HEK293 (cell line): ENCODE measurements around the gene AMMECR1L.
A peak's percentile ranks its signal among the peaks of the same experiment; 100 is the strongest.
"Not testable (repeated sequence)": the region's sequence is repeated elsewhere in the genome, so short reads cannot be mapped to it uniquely, and the experiment has no call there.

Source experiments
- CTCF ChIA-PET: fragments of 350-600 bp; formaldehyde crosslinking; extraction: SDS; loops from one replicate; lab custom pipeline; 2021; ENCODE audit warnings: antibody characterized with exemption; lab: Yijun Ruan, JAX
- POLR2A ChIA-PET: fragments of 300-600 bp; formaldehyde crosslinking; extraction: SDS; loops from one replicate; lab custom pipeline; 2020; ENCODE audit warnings: antibody characterized with exemption, inconsistent platforms; lab: Yijun Ruan, JAX
- H3K27ac ChIP-seq: fragments of 200-500 bp; sonication (Bioruptor generic); 2 replicates; pipeline ENCODE4 v1.5.1; 2014; ENCODE audit warnings: low read depth, low read length, control low read depth, inconsistent platforms; ENCODE audit errors: extremely low read depth
- H3K36me3 ChIP-seq, 2 experiments: fragments of 200-500 bp in 1 of 2; sonication (Bioruptor generic) in 1 of 2; 1 replicate in 1 of 2; 2 replicates in 1 of 2; pipeline ENCODE4 v1.5.1; 2014 to 2017; ENCODE audit warnings: inconsistent platforms in 2 of 2, low read length in 2 of 2; ENCODE audit not compliant: control insufficient read depth in 2 of 2, insufficient read depth in 1 of 2
- H3K4me1 ChIP-seq: fragments of 200-500 bp; sonication (Bioruptor generic); 2 replicates; pipeline ENCODE4 v1.5.1; 2014; ENCODE audit warnings: mild to moderate bottlenecking, low read length, inconsistent platforms; ENCODE audit not compliant: control insufficient read depth, insufficient read depth
- H3K4me3 ChIP-seq: 2 replicates; pipeline ENCODE4 v1.5.1; 2011; ENCODE audit warnings: low read depth, mild to moderate bottlenecking, control low read depth, low read length, moderate library complexity
- H3K9me3 ChIP-seq: fragments of 200-500 bp; sonication (Bioruptor generic); 2 replicates; pipeline ENCODE4 v1.5.1; 2014; ENCODE audit warnings: low read depth, low read length, inconsistent platforms; ENCODE audit not compliant: control insufficient read depth, insufficient read depth
- MYNN ChIP-seq: fragments of 450-650 bp; formaldehyde crosslinking; IDR thresholded peaks from 2 replicates; pipeline ENCODE4 v1.5.1; 2016; ENCODE audit warnings: missing biosample characterization, missing genetic modification characterization, borderline replicate concordance
- PRDM1 ChIP-seq: fragments of 450-650 bp; formaldehyde crosslinking; IDR thresholded peaks from 2 replicates; pipeline ENCODE4; 2016; ENCODE audit warnings: missing biosample characterization, missing genetic modification characterization
- ZBTB17 ChIP-seq: fragments of 450-650 bp; formaldehyde crosslinking; IDR thresholded peaks from 2 replicates; pipeline ENCODE4 v1.5.1; 2016; ENCODE audit warnings: missing biosample characterization, missing genetic modification characterization
- ZBTB21 ChIP-seq: fragments of 450-650 bp; formaldehyde crosslinking; IDR thresholded peaks from 2 replicates; pipeline ENCODE4 v1.5.1; 2017; ENCODE audit warnings: missing biosample characterization, missing genetic modification characterization
- ZEB2 ChIP-seq: fragments of 450-650 bp; formaldehyde crosslinking; IDR thresholded peaks from 2 replicates; pipeline ENCODE4 v1.5.1; 2016; ENCODE audit warnings: missing biosample characterization, missing genetic modification characterization
- ZNF133 ChIP-seq: fragments of 450-650 bp; formaldehyde crosslinking; IDR thresholded peaks from 2 replicates; pipeline ENCODE4 v1.5.1; 2016; ENCODE audit warnings: missing biosample characterization, missing genetic modification characterization
- ZNF24 ChIP-seq: fragments of 450-650 bp; formaldehyde crosslinking; IDR thresholded peaks from 2 replicates; pipeline ENCODE4 v1.5.1; 2016; ENCODE audit warnings: missing biosample characterization, missing genetic modification characterization
- ZNF366 ChIP-seq: fragments of 450-650 bp; formaldehyde crosslinking; conservative IDR thresholded peaks from 2 replicates; pipeline ENCODE4 v1.5.1; 2016; ENCODE audit warnings: missing biosample characterization, missing genetic modification characterization
- ZNF48 ChIP-seq: fragments of 450-650 bp; formaldehyde crosslinking; IDR thresholded peaks from 2 replicates; pipeline ENCODE4 v1.5.1; 2016; ENCODE audit warnings: missing biosample characterization, missing genetic modification characterization
- ZNF558 ChIP-seq: fragments of 450-650 bp; formaldehyde crosslinking; IDR thresholded peaks from 2 replicates; pipeline ENCODE4 v1.5.1; 2016; ENCODE audit warnings: missing biosample characterization, missing genetic modification characterization
- ZNF600 ChIP-seq: fragments of 450-650 bp; formaldehyde crosslinking; IDR thresholded peaks from 2 replicates; pipeline ENCODE4 v1.5.1; 2016; ENCODE audit warnings: missing biosample characterization, missing genetic modification characterization
- ZNF664 ChIP-seq: fragments of 450-650 bp; formaldehyde crosslinking; IDR thresholded peaks from 2 replicates; pipeline ENCODE4 v1.5.1; 2016; ENCODE audit warnings: missing biosample characterization, missing genetic modification characterization
- ZNF768 ChIP-seq: fragments of 450-650 bp; formaldehyde crosslinking; IDR thresholded peaks from 2 replicates; pipeline ENCODE4 v1.5.1; 2018; ENCODE audit warnings: missing biosample characterization, mild to moderate bottlenecking, missing genetic modification characterization

Gene AMMECR1L

DNA sequence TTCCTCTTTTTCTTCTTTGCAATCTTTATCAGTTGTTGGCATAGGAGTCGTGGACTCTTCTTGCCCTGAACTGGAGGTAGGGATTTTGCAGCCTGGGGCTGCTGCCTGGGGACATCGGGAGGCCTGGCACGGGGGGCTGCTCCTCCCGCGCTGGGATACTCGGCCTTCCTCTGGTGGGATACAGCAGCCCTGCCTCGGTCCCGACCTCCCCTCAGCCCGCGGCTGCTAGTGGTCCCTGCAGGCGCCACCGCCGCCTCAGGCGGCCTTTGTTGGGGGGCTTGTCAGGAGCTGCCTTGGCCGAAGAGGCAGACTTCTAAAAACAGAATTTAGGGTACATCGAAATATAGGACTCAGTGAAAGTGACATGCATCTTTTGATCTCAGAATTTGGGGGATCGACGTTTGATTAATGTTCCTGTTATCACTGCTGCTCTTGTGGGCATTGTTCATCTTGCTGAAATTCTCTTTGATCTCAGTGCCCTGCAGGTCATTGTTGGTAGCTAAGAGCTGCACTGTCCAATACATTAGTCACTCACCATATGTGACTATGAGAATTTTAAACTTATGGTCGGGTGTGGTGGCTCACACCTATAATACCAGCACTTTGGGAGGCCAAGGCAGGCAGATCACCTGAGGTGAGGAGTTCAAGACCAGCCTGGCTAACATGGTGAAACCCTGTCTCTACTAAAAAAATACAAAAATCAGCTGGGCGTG, 44.1 kb downstream of the AMMECR1L start:
- ChIA-PET POLR2A (interaction anchor here (1.2 kb wide), 1 partner anchor 13 kb away, joined by 7 read pairs; no protein-coding TSS in a partner anchor), CTCF (interaction anchor here (0.8 kb wide), 1 partner anchor 51 kb away, joined by 3 read pairs; no protein-coding TSS in a partner anchor)
- no peak overlapping the region for H3K4me3 ChIP-seq
- no peaks in the 10 kb centered on the region for H3K4me1 ChIP-seq
- H3K9me3 ChIP-seq = no peaks in the 10 kb centered on the region
- TF ChIP-seq ZBTB17 = 0 out of 2 replicates have a peak, but pooled peaks have one; percentile 10
- no peak for TF ChIP-seq ZNF24 (tag by site-specific recombination)
- no peak overlapping the region for H3K27ac ChIP-seq
- peaks cover 22 to 23% of the 10 kb centered on the region in 2 experiments for H3K36me3 ChIP-seq

DNA sequence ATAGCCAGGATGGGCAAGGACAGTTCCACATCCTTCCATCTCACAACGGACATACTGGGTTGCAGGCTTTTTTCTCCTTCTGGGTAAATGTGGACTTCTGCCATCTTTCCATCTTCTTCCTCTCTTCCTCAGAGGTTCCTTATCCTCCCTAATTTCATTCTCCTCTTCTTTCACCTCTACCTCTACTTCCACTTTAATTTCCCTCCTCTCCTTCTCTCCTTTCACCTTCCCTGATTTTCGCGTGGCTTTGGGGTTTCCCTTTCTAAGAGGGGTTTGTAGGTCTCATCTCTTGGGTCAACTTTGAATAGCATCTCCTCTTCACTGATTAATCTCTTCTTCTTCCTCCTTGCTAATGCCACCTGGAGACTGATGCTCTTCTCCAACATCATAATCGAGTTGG, 44.9 kb downstream of the AMMECR1L start:
- H3K4me3 ChIP-seq = no peak overlapping the region
- H3K4me1 ChIP-seq = no peaks in the 10 kb centered on the region
- TF ChIP-seq ZNF558 (tag by site-specific recombination) (no peak), PRDM1 (tag by site-specific recombination) (peak; percentile 64), ZNF366 (tag by site-specific recombination) (peak; percentile 53)
- peaks cover 15% of the 10 kb centered on the region in 2 experiments; a peak in 2 of 3 replicates for H3K36me3 ChIP-seq
- H3K27ac ChIP-seq = no peak overlapping the region
- no peaks in the 10 kb centered on the region for H3K9me3 ChIP-seq
- ChIA-PET CTCF (no interaction called here), POLR2A (no interaction called here)

DNA sequence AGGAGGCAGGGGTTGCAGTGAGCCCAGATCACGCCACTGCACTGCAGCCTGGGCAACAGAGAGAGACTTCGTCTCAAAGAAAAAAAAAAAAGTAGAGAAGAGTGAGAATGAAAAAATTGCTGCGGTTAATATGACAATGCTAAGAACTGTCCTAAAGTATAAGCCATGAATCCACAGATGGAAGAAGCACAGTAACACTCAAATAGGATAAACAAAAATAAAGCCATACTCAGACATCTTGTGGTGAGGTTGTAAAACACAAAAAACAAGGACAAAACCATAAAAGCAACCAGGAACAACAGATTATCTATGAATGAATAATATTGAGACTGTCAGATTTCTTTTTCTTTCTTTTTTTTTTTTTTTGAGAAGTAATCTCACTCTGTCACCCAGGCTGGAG, 50.8 kb downstream of the AMMECR1L start:
- H3K36me3 ChIP-seq = no peaks in the 10 kb centered on the region
- H3K27ac ChIP-seq = no peak overlapping the region
- H3K9me3 ChIP-seq = no peaks in the 10 kb centered on the region
- ChIA-PET POLR2A (no interaction called here), CTCF (no interaction called here)
- no peaks in the 10 kb centered on the region for H3K4me1 ChIP-seq
- TF ChIP-seq ZNF600 (tag by site-specific recombination) (no peak), ZEB2 (tag by site-specific recombination) (no peak), ZBTB21 (no peak), MYNN (tag by site-specific recombination) (no peak), ZNF664 (tag by site-specific recombination) (no peak)
- H3K4me3 ChIP-seq = no peak overlapping the region

DNA sequence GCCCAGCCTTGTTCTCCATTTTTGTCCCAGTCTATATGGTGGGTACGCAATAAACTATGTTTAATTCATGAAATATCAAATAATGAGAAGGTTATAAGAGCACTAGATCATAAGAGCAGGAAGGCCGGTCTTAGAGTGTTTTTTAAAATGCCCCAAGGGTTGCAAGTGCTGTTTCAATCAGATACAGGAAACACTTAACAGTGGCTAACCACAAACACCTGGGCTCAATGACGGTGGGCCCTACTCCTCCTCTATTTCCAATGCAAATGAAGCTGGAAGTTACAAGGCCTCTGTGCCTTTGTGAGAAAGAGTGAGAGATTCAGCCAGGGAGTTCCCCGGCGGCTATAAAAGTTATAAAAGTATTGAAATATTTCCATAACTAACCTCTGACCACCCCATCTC, 55.9 kb downstream of the AMMECR1L start:
- no peak overlapping the region for H3K4me3 ChIP-seq
- H3K27ac ChIP-seq = no peak overlapping the region
- ChIA-PET POLR2A (no interaction called here), CTCF (no interaction called here)
- no peaks in the 10 kb centered on the region for H3K9me3 ChIP-seq
- no peaks in the 10 kb centered on the region for H3K36me3 ChIP-seq
- TF ChIP-seq ZNF768 (tag by site-specific recombination) = no peak
- no peak for TF ChIP-seq ZNF133 (tag by site-specific recombination)
- no peak for TF ChIP-seq ZNF48 (tag by site-specific recombination)
- no peaks in the 10 kb centered on the region for H3K4me1 ChIP-seq

DNA sequence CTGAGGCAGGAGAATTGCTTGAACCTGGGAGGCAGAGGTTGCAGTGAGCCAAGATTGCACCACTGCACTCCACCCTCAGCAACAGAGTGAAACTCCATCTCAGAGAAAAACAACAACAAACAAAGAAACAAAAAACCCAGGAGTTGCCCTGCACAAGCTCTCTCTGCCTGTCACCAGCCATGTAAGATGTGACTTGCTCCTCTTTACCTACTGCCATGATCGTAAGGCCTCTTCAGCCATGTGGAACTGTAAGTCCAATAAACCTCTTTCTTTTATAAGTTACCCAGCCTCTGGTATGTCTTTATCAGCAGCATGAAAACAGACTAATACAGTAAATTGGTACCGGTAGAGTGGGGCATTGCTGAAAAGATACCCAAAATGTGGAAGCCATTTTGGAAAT, 59.0 kb downstream of the AMMECR1L start:
- POLR2A ChIA-PET, H3K4me3 ChIP-seq, H3K4me1 ChIP-seq, H3K36me3 ChIP-seq, H3K9me3 ChIP-seq, H3K27ac ChIP-seq: not testable (repeated sequence)
- CTCF ChIA-PET = interaction anchor here (0.9 kb wide), 1 partner anchor 235 kb away, joined by 3 read pairs; no protein-coding TSS in a partner anchor
